Endothelial cell of umbilical vein (primary cell): ENCODE measurements around the gene WDR13. TPM values are rescaled to one million over a fixed set of nuclear protein-coding genes. Genes with fewer than 3 reads are reported as not detected.

Source experiments
- BruUV-seq: library from RNA; stranded (reverse); fragments of 400-500 nt; replicated peaks from 2 replicates; lab custom pipeline; 2021; lab: Mats Ljungman, UMichigan
- CTCF ChIA-PET: fragments of 300-600, 350-600 bp; sonication (Branson Sonifier 250); formaldehyde crosslinking; loops from one replicate; lab custom pipeline; 2021; ENCODE audit warnings: antibody characterized with exemption, inconsistent platforms; lab: Charles Lee
- POLR2A ChIA-PET: fragments of 300-600, 350-600 bp; sonication (Branson Sonifier 250); formaldehyde crosslinking; loops from one replicate; lab custom pipeline; 2021; ENCODE audit warnings: antibody characterized with exemption, inconsistent platforms; lab: Charles Lee
- DNase-seq: peaks from one replicate; pipeline ENCODE4 v3.0.0-alpha.2; 2011; ENCODE audit warnings: low read depth, low spot score
- FAIRE-seq: peaks from 2 replicates; lab custom pipeline; 2011; peaks lifted over from hg19 to GRCh38; lab: Jason Lieb, UNC
- H2AFZ ChIP-seq: 2 replicates; pipeline ENCODE4 v1.6.0; 2012; ENCODE audit warnings: low read depth, low read length, control low read depth, inconsistent platforms
- H3K27ac ChIP-seq: 2 replicates; pipeline ENCODE4 v1.5.1; 2011; ENCODE audit warnings: low read depth, mild to moderate bottlenecking, control low read depth, low read length, moderate library complexity; ENCODE audit not compliant: insufficient read depth
- H3K27me3 ChIP-seq, 2 experiments: 2 replicates each; pipeline versions ENCODE4 v1.6.0 to v1.6.1; 2011; ENCODE audit warnings: low read length in 2 of 2, mixed read lengths in 1 of 2; ENCODE audit not compliant: control insufficient read depth in 2 of 2, insufficient read depth in 2 of 2
- H3K36me3 ChIP-seq, 2 experiments: 2 replicates in 1 of 2; 3 replicates in 1 of 2; pipeline ENCODE4 v1.5.1; 2011; ENCODE audit warnings: low read length in 2 of 2, mild to moderate bottlenecking in 1 of 2, moderate library complexity in 1 of 2; ENCODE audit not compliant: control insufficient read depth in 2 of 2, insufficient read depth in 2 of 2; ENCODE audit errors: extremely low read depth in 1 of 2
- H3K4me1 ChIP-seq: 3 replicates; pipeline ENCODE4 v1.5.1; 2011; ENCODE audit warnings: mild to moderate bottlenecking, low read length; ENCODE audit not compliant: control insufficient read depth, insufficient read depth; ENCODE audit errors: extremely low read depth
- H3K4me2 ChIP-seq: 2 replicates; pipeline ENCODE4 v1.6.1; 2011; ENCODE audit warnings: low read length, control low read depth, mixed read lengths; ENCODE audit not compliant: insufficient read depth
- H3K4me3 ChIP-seq, 3 experiments: fragments of 200-600 bp in 1 of 3; sonication (generic), shearing (Covaris generic) in 1 of 3; replicated peaks in 1 of 3; 2 replicates each; pipeline ENCODE4 v1.5.1; 2011 to 2016; ENCODE audit warnings: control low read depth in 3 of 3, low read length in 3 of 3, mild to moderate bottlenecking in 2 of 3, inconsistent platforms in 1 of 3, low read depth in 1 of 3, moderate library complexity in 1 of 3; ENCODE audit not compliant: insufficient read depth in 1 of 3
- H3K79me2 ChIP-seq: 2 replicates; pipeline ENCODE4 v1.6.0; 2012; ENCODE audit warnings: low read length, inconsistent platforms; ENCODE audit not compliant: control insufficient read depth, insufficient read depth
- H3K9ac ChIP-seq: replicated peaks from 2 replicates; pipeline ENCODE3; 2011; ENCODE audit warnings: low read length, control low read depth; ENCODE audit not compliant: insufficient read depth; ENCODE audit errors: extremely low read depth
- H3K9me1 ChIP-seq: replicated peaks from 3 replicates; pipeline ENCODE4 v1.6.0; 2011; ENCODE audit warnings: mild to moderate bottlenecking, low read length; ENCODE audit not compliant: control insufficient read depth, insufficient read depth; ENCODE audit errors: extremely low read depth
- H3K9me3 ChIP-seq: replicated peaks from 2 replicates; pipeline ENCODE4 v1.5.1; 2012; ENCODE audit warnings: low read length, inconsistent platforms; ENCODE audit not compliant: control insufficient read depth, insufficient read depth
- H4K20me1 ChIP-seq: replicated peaks from 2 replicates; pipeline ENCODE3; 2011; ENCODE audit warnings: mild to moderate bottlenecking, low read length; ENCODE audit not compliant: control insufficient read depth, insufficient read depth; ENCODE audit errors: extremely low read depth
- EZH2 ChIP-seq: IDR thresholded peaks from 2 replicates; pipeline ENCODE4 v1.6.1; 2012; ENCODE audit warnings: borderline replicate concordance, low read depth, mild to moderate bottlenecking, moderate library complexity, low read length, inconsistent platforms; ENCODE audit not compliant: severe bottlenecking
- FOS ChIP-seq: IDR thresholded peaks from 2 replicates; pipeline ENCODE4 v1.6.1; 2011; ENCODE audit warnings: mild to moderate bottlenecking, low read length, moderate library complexity, borderline replicate concordance; ENCODE audit not compliant: insufficient read depth
- GATA2 ChIP-seq: IDR thresholded peaks from 2 replicates; pipeline ENCODE4 v1.7.0; 2011; ENCODE audit warnings: low read depth, mild to moderate bottlenecking, moderate library complexity, mixed read lengths, low read length; ENCODE audit not compliant: insufficient read length, insufficient read depth
- JUN ChIP-seq: IDR thresholded peaks from 2 replicates; pipeline ENCODE4 v1.6.1; 2011; ENCODE audit warnings: borderline replicate concordance, low read depth; ENCODE audit not compliant: insufficient read length, insufficient read depth
- MYC ChIP-seq: IDR thresholded peaks from one replicate; pipeline ENCODE4 v1.6.1; 2011; ENCODE audit warnings: mild to moderate bottlenecking, low read depth, low read length
- POLR2A ChIP-seq: IDR thresholded peaks from 2 replicates; pipeline ENCODE4 v1.6.1; 2012; ENCODE audit warnings: low read depth, mild to moderate bottlenecking, control low read depth, low read length
- POLR2AphosphoS5 ChIP-seq: IDR thresholded peaks from 2 replicates; pipeline ENCODE4 v1.6.1; 2012; ENCODE audit warnings: low read depth, mild to moderate bottlenecking, control low read depth, low read length, moderate library complexity; ENCODE audit not compliant: insufficient read depth
- dilution Hi-C: fragments of 300-500 bp; cut with MboI; formaldehyde crosslinking; loops from one replicate; pipeline ENCODE4 v1.15.0; 2019; ENCODE audit warnings: low sequenced_read_pairs; ENCODE audit not compliant: extremely low pct_ligation_motif_present
- intact Hi-C: fragments of 100-400 bp; cut with micrococcal nuclease; formaldehyde crosslinking; loops from one replicate; pipeline ENCODE4 v1.10.0; 2022
- polyA plus RNA-seq, 4 experiments: library from polyadenylated mRNA; depleted of rRNA in 3 of 4; stranded (reverse) in 3 of 4; unstranded in 1 of 4; fragments of >200 nt; gene quantifications; 2 replicates each; pipeline versions ENCODE4 v1.2.1 to v1.2.3, GENCODE V29; 2011 to 2012; ENCODE audit warnings: missing spikeins in 1 of 4
- total RNA-seq: library from RNA; stranded (reverse); gene quantifications from 2 replicates; pipeline ENCODE4 v1.2.3, GENCODE V29; 2021
- TF ChIP-seq, protein P1 (sequence below): IDR thresholded peaks from 2 replicates; pipeline ENCODE4 v1.6.1; 2011; ENCODE audit not compliant: insufficient read depth, insufficient read length
- TF ChIP-seq, protein P2 (sequence below), 2 donors: IDR thresholded peaks; 1 replicate in 1 of 2; 2 replicates in 1 of 2; pipeline ENCODE4 v1.5.1; 2011; ENCODE audit warnings: low read length in 2 of 2, mild to moderate bottlenecking in 2 of 2, moderate library complexity in 2 of 2, control low read depth in 1 of 2, inconsistent platforms in 1 of 2, low read depth in 1 of 2; ENCODE audit not compliant: insufficient read depth in 1 of 2; ENCODE audit errors: extremely low read depth in 1 of 2

WDR13 gene
- total and polyA plus RNA-seq, 2 donors (not counting 3 experiments of a cell fraction or from before 2014, with no cell fraction given) = 85.0 to 169 TPM

- Histone ChIP-seq H3K27ac (no peak overlapping the region), H2AFZ (no peak overlapping the region), H3K36me3 (no peaks in the 10 kb centered on the region), H4K20me1 (no peaks in the 10 kb centered on the region), H3K9me1 (no peaks in the 10 kb centered on the region), H3K27me3 (no peaks in the 10 kb centered on the region), H3K4me3 (no peak overlapping the region), H3K4me2 (no peak overlapping the region), H3K9me3 (no peaks in the 10 kb centered on the region), H3K4me1 (no peaks in the 10 kb centered on the region), H3K9ac (no peak overlapping the region), H3K79me2 (no peaks in the 10 kb centered on the region)
- DNase-seq (no peak), FAIRE-seq (no peak)
- no TSS peak for BruUV-seq
- intact Hi-C loops = no loop called here
- dilution Hi-C loops = no loop called here
- CTCF ChIA-PET = no interaction called here
- POLR2A ChIA-PET = no interaction called here
- no peak for TF ChIP-seq POLR2A
- TF ChIP-seq FOS = no peak
These were observed 39.0 kb downstream of the WDR13 start for GRCh38 chrX:48636301-48636700.

DNA sequence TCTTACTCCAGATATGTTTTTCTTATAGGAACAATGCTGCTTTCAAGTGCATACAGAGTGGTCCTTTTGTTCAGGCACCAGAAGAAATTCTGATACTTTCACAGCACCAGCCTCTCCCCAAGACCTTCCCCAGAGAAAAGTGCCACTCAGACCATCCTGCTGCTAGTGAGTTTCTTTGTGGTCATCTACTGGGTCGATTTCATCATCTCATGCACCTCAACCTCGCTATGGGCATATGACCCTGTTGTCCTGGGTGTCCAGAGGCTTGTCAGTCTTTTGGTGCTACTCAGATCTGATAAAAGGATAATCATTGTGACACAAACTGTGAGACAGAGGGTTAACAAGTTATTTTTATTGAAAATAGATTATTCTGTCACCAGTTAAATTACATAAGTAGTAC, 39.5 kb downstream of the WDR13 start:
- Histone ChIP-seq H3K27ac (no peak overlapping the region), H2AFZ (no peak overlapping the region), H3K27me3 (no peaks in the 10 kb centered on the region), H3K9me3 (no peaks in the 10 kb centered on the region), H3K4me3 (no peak overlapping the region), H3K79me2 (no peaks in the 10 kb centered on the region), H4K20me1 (no peaks in the 10 kb centered on the region), H3K9me1 (no peaks in the 10 kb centered on the region), H3K36me3 (no peaks in the 10 kb centered on the region), H3K9ac (no peak overlapping the region), H3K4me1 (no peaks in the 10 kb centered on the region), H3K4me2 (no peak overlapping the region)
- no peak for DNase-seq
- intact Hi-C loops (no loop called here), dilution Hi-C loops (no loop called here)
- no TSS peak for BruUV-seq
- no peak for FAIRE-seq
- POLR2A ChIA-PET = no interaction called here
- TF ChIP-seq, protein P1, sequence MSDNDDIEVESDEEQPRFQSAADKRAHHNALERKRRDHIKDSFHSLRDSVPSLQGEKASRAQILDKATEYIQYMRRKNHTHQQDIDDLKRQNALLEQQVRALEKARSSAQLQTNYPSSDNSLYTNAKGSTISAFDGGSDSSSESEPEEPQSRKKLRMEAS = no peak
- TF ChIP-seq POLR2AphosphoS5 (no peak), GATA2 (no peak), JUN (no peak), FOS (no peak), POLR2A (no peak), EZH2 (no peak), MYC (no peak)
- TF ChIP-seq, protein P2, sequence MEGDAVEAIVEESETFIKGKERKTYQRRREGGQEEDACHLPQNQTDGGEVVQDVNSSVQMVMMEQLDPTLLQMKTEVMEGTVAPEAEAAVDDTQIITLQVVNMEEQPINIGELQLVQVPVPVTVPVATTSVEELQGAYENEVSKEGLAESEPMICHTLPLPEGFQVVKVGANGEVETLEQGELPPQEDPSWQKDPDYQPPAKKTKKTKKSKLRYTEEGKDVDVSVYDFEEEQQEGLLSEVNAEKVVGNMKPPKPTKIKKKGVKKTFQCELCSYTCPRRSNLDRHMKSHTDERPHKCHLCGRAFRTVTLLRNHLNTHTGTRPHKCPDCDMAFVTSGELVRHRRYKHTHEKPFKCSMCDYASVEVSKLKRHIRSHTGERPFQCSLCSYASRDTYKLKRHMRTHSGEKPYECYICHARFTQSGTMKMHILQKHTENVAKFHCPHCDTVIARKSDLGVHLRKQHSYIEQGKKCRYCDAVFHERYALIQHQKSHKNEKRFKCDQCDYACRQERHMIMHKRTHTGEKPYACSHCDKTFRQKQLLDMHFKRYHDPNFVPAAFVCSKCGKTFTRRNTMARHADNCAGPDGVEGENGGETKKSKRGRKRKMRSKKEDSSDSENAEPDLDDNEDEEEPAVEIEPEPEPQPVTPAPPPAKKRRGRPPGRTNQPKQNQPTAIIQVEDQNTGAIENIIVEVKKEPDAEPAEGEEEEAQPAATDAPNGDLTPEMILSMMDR (IDR thresholded peaks at IDR 0.05; ENCODE audit: extremely low read depth in 1 of 2, insufficient read depth in 1 of 2, low read depth in 1 of 2, low read length in 2 of 2) = no peak
- CTCF ChIA-PET = no interaction called here
